NCI-H2171 (cell line): ENCODE measurements around the gene DLL1.

ENCODE experiments used
- DNase-seq: peaks from one replicate; lab custom pipeline; 2025; lab: John Stamatoyannopoulos, UW

Gene DLL1

DNA sequence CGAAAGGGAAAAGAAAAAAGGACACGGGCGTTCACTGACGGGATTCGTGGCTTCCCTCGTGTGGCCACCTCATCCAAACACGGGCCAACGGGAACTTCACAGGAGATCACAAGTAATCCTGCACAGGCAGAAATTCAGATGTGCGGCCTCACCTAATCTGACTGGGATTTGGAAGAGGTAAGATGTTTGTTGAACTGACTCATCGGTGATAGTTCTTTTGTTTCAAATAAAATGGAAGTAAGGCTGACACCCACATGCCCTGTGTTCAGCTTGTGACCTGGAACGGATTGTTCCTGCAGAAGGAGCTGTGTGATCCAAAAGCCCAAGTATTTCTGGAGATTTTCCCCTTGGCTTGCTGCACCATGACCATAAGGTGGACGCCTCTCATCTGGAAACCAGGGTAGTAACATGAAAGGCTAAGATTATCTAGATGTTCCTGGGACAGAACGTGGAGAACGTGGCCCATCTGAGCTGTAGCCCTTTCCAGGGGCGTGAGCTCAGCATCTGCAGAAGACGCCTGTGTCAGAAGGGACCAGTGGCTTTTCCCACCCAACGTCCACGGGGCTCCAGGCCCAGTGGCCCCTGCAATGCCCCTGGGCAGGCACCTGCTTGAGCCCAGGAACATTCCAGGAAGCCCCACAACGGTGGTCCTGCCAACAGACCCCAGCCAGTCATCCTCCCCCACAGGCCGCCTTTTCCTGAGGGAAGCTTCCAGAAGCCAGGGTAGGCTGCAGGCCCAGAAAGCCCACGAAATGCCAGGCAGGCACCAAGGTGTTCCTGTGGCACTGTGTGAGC, 39.7 kb downstream of the DLL1 start:
- no peak for DNase-seq

DNA sequence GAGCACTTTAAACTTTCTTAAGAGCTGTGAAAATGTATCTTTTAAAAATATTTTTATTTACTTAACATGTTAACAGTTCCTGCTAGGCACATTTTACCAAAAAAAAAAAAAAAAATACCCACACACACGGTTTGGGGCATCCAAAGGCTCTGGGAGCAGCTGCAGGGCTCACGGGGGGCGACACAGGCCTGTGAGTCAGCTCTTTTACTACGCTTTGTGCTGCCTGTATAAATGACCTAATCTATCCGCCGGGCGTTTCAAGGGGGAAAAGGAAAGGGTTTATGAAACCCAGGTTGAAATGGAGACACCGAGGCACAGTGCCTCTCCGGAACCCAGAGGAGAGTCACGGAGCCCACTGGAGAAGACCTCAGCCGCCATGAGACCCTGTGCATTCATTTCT, 40.4 kb downstream of the DLL1 start:
- no peak for DNase-seq

DNA sequence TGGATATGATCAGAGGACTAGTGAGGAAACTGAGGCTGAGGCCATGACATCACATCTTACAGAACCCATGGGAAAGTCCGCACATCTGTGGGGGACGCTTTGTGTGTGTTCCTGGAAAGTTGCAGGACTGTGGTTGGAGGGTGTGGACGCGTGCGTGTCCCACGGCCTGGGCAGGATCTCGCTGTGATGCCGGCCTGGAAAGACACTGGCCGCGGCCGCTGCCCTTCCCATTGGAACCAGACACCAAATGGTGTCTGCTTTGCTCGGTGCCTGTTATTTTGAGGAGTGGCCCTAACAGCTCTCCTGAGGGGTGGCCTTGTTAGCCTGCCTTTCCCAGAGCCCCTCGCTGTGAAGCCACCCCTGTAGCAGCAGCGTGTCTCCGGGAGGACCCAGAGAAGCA, 41.1 kb downstream of the DLL1 start:
- no peak for DNase-seq

GRCh38 chr6:170248861-170249600, 41.8 kb downstream of the DLL1 start:
- no peak for DNase-seq

GRCh38 chr6:170248111-170248805, 42.6 kb downstream of the DLL1 start:
- no peak for DNase-seq

GRCh38 chr6:170247178-170247701, 43.6 kb downstream of the DLL1 start:
- no peak for DNase-seq

GRCh38 chr6:170245475-170245992, 45.3 kb downstream of the DLL1 start:
- no peak for DNase-seq

DNA sequence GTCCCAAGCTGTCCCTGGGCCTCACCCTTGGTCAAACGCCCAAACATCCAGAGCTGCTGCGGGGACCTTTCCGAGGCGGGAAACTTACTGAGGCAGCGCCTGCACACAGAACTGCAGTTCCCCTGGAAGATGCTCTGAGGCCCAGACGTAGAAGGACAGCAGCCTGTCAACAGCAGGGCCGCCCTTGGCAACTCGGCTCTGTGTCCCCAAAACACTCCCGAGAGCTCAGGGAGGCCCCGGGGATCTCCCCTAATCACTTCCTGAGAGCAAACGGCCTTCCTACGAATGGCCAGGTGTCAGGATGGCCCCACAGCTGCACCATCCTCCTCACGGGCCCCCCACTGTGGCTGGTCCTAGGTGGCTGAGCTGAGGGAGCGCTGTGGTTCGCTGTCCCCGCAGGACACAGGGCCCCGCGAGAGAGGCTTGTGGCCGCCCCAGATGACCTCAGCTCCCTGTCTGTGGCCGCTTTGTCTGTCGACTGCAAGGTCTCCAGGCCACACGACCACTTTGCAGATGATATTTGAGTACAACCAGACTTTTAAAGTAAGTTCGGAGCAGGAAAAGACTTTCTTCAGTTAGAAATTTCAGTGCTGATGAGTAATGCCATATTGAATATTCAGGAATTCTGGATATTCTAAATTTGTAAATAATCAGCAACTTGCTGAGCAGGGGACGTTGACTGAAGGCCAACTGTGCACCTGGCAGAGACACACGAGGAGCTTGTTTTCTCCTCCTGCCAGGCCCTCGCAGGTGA, 46.0 kb downstream of the DLL1 start:
- no peak for DNase-seq

GRCh38 chr6:170243791-170244291, 47.0 kb downstream of the DLL1 start:
- DNase-seq, result peak; percentile 73

- no peak for DNase-seq
Observed at GRCh38 chr6:170243386-170243785, 47.5 kb downstream of the DLL1 start.

DNA sequence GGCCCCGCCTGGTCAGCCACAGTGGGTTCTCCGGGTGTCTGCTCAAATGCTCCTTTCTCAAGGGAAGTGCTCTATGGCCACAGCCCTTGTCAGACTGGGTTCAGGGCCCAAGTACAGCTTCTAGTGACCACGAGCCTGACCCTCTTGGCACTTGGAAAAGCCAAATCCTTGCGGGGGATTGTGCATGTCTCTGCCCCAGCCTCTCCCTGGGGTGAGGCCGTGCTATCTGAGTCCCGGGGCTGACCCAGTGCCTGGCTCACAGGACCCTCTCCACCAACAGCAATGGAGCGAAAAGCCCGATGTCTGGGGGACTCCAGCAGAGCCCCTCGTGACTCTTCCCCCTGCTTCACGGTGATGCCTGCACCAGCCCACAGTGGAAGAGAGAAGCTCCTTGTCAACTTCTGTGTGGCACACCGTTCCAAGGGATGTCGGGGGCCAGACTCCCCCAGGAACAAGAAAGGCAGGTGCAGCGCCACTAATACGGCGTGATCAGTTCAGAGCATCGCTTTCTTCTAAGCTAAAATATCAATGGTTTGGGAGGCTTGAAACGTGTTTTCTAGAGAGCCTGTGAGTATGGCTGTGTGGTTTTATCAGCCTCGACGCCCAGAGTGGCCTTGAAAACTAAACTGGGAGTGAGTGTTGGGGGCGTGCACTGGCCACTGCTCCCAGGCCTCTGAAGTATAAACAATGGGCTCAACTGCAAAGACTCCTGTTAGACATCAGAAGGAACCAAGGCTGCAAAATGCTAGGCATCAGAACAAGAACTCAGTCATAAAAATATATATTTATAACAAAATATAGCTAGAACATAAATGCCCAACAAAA, 51.9 kb downstream of the DLL1 start:
- DNase-seq, result no peak

- DNase-seq, result no peak
Observed at GRCh38 chr6:170237999-170238740, 52.7 kb downstream of the DLL1 start.

GRCh38 chr6:170236131-170236836, 54.6 kb downstream of the DLL1 start:
- no peak for DNase-seq

GRCh38 chr6:170235391-170236125, 55.3 kb downstream of the DLL1 start:
- no peak for DNase-seq

GRCh38 chr6:170234419-170234818, 56.5 kb downstream of the DLL1 start:
- DNase-seq, result no peak

GRCh38 chr6:170233286-170234205, 57.3 kb downstream of the DLL1 start:
- peak; percentile 27 for DNase-seq
